ENCODE data around the gene DCUN1D1.

DNA sequence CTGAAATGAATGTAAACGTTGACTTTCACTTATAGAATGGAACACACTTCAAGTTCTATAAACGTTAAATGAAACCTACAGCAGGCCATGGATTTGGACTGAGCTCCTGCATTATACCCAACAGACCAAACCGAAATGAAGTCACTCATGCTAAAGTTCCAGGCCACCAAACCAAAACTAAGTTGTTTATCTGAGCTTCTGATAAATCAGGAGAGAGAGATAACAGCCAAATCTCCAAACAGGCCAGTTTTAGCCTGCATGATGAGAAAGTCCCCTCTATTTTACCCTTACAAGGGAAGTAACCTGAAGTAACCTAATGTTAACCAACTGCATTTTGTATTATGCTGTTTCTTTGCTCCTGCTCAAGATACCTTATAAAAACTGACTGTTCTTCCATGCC lies 44.5 kb downstream of the DCUN1D1 start:
- TF ChIP-seq POLR2AphosphoS5 (IDR thresholded peaks at IDR 0.05; ENCODE audit: low read depth), result no peak
- TF ChIP-seq, protein P1, sequence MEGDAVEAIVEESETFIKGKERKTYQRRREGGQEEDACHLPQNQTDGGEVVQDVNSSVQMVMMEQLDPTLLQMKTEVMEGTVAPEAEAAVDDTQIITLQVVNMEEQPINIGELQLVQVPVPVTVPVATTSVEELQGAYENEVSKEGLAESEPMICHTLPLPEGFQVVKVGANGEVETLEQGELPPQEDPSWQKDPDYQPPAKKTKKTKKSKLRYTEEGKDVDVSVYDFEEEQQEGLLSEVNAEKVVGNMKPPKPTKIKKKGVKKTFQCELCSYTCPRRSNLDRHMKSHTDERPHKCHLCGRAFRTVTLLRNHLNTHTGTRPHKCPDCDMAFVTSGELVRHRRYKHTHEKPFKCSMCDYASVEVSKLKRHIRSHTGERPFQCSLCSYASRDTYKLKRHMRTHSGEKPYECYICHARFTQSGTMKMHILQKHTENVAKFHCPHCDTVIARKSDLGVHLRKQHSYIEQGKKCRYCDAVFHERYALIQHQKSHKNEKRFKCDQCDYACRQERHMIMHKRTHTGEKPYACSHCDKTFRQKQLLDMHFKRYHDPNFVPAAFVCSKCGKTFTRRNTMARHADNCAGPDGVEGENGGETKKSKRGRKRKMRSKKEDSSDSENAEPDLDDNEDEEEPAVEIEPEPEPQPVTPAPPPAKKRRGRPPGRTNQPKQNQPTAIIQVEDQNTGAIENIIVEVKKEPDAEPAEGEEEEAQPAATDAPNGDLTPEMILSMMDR (conservative IDR thresholded peaks at IDR 0.05; ENCODE audit: low read depth in 2 of 2), result no peak
- TF ChIP-seq EZH2 (IDR thresholded peaks at IDR 0.05; ENCODE audit: low read depth, unreplicated experiment), result no peak
- TF ChIP-seq, protein P2, sequence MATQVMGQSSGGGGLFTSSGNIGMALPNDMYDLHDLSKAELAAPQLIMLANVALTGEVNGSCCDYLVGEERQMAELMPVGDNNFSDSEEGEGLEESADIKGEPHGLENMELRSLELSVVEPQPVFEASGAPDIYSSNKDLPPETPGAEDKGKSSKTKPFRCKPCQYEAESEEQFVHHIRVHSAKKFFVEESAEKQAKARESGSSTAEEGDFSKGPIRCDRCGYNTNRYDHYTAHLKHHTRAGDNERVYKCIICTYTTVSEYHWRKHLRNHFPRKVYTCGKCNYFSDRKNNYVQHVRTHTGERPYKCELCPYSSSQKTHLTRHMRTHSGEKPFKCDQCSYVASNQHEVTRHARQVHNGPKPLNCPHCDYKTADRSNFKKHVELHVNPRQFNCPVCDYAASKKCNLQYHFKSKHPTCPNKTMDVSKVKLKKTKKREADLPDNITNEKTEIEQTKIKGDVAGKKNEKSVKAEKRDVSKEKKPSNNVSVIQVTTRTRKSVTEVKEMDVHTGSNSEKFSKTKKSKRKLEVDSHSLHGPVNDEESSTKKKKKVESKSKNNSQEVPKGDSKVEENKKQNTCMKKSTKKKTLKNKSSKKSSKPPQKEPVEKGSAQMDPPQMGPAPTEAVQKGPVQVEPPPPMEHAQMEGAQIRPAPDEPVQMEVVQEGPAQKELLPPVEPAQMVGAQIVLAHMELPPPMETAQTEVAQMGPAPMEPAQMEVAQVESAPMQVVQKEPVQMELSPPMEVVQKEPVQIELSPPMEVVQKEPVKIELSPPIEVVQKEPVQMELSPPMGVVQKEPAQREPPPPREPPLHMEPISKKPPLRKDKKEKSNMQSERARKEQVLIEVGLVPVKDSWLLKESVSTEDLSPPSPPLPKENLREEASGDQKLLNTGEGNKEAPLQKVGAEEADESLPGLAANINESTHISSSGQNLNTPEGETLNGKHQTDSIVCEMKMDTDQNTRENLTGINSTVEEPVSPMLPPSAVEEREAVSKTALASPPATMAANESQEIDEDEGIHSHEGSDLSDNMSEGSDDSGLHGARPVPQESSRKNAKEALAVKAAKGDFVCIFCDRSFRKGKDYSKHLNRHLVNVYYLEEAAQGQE (IDR thresholded peaks at IDR 0.05; ENCODE audit: unreplicated experiment), result no peak
- no peak for TF ChIP-seq ZNF114 (CRISPR knock-in tag; IDR thresholded peaks at IDR 0.05)
- no peak for TF ChIP-seq EZH2phosphoT487 (IDR thresholded peaks at IDR 0.05; ENCODE audit: unreplicated experiment)
- TF ChIP-seq, protein P3, sequence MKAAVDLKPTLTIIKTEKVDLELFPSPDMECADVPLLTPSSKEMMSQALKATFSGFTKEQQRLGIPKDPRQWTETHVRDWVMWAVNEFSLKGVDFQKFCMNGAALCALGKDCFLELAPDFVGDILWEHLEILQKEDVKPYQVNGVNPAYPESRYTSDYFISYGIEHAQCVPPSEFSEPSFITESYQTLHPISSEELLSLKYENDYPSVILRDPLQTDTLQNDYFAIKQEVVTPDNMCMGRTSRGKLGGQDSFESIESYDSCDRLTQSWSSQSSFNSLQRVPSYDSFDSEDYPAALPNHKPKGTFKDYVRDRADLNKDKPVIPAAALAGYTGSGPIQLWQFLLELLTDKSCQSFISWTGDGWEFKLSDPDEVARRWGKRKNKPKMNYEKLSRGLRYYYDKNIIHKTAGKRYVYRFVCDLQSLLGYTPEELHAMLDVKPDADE (IDR thresholded peaks at IDR 0.05), result no peak
- TF ChIP-seq CREB1 (CRISPR knock-in tag; IDR thresholded peaks at IDR 0.05; ENCODE audit: low read depth), result no peak
